GM18502 (cell line): ENCODE measurements around the gene ME3.
"Not testable (repeated sequence)": the region's sequence is repeated elsewhere in the genome, so short reads cannot be mapped to it uniquely, and the experiment has no call there.

Source experiments
- ATAC-seq: cut with Tn5 transposase; IDR thresholded peaks from one replicate; pipeline ENCODE4 v1.9.1; 2021; ENCODE audit warnings: mild to moderate bottlenecking; ENCODE audit not compliant: unreplicated experiment, poor library complexity

The ME3 gene

GRCh38 chr11:86570451-86570850, 102.0 kb downstream of the ME3 start:
- no peak for ATAC-seq

- ATAC-seq = peak; percentile 53
Observed at GRCh38 chr11:86570020-86570419, 102.4 kb downstream of the ME3 start.

- no peak for ATAC-seq
Observed at GRCh38 chr11:86569109-86569508, 103.3 kb downstream of the ME3 start.

GRCh38 chr11:86565801-86566312, 106.6 kb downstream of the ME3 start:
- no peak for ATAC-seq

- no peak for ATAC-seq
Observed at GRCh38 chr11:86565388-86565787, 107.0 kb downstream of the ME3 start.

- not testable (repeated sequence) for ATAC-seq
Observed at GRCh38 chr11:86562842-86563241, 109.6 kb downstream of the ME3 start.

- ATAC-seq = no peak
Observed at GRCh38 chr11:86559311-86559945, 113.0 kb downstream of the ME3 start.

GRCh38 chr11:86558841-86559240, 113.6 kb downstream of the ME3 start:
- ATAC-seq = no peak

- ATAC-seq = no peak
Observed at GRCh38 chr11:86558207-86558606, 114.2 kb downstream of the ME3 start.

- no peak for ATAC-seq
Observed at GRCh38 chr11:86555866-86556265, 116.5 kb downstream of the ME3 start.

- ATAC-seq = no peak
Observed at GRCh38 chr11:86555401-86555800, 117.0 kb downstream of the ME3 start.

- no peak for ATAC-seq
Observed at GRCh38 chr11:86553265-86553664, 119.2 kb downstream of the ME3 start.

- peak; percentile 47 for ATAC-seq
Observed at GRCh38 chr11:86551288-86552092, 120.9 kb downstream of the ME3 start.

- ATAC-seq = no peak
Observed at GRCh38 chr11:86550757-86551156, 121.7 kb downstream of the ME3 start.

GRCh38 chr11:86548271-86548917, 124.0 kb downstream of the ME3 start:
- ATAC-seq = no peak

GRCh38 chr11:86547727-86548126, 124.7 kb downstream of the ME3 start:
- no peak for ATAC-seq

GRCh38 chr11:86541299-86541698, 131.1 kb downstream of the ME3 start:
- not testable (repeated sequence) for ATAC-seq

- no peak for ATAC-seq
Observed at GRCh38 chr11:86538223-86538548, 134.2 kb downstream of the ME3 start.

- no peak for ATAC-seq
Observed at GRCh38 chr11:86537541-86538222, 134.7 kb downstream of the ME3 start.

GRCh38 chr11:86535773-86536172, 136.6 kb downstream of the ME3 start:
- ATAC-seq = no peak
